ENCODE measurements around the gene ZNF497.
"Not testable (repeated sequence)": the region's sequence is repeated elsewhere in the genome, so short reads cannot be mapped to it uniquely, and the experiment has no call there.

Gene ZNF497

GRCh38 chr19:58394821-58395219 is 32.3 kb upstream of the ZNF497 start:
- no peak overlapping the region for H3K4me3 ChIP-seq (ENCODE audit: low read depth, low read length)

GRCh38 chr19:58393725-58394033 is 31.1 kb upstream of the ZNF497 start:
- H3K4me3 ChIP-seq (ENCODE audit: low read depth, low read length): no peak overlapping the region

GRCh38 chr19:58392945-58393724 is 30.6 kb upstream of the ZNF497 start:
- H3K4me3 ChIP-seq (ENCODE audit: low read depth, low read length): no peak overlapping the region

GRCh38 chr19:58388175-58388526 is 25.6 kb upstream of the ZNF497 start:
- H3K4me3 ChIP-seq (ENCODE audit: low read depth, low read length): peak overlapping the region; percentile 89

GRCh38 chr19:58387338-58388174 is 25.0 kb upstream of the ZNF497 start:
- H3K4me3 ChIP-seq (ENCODE audit: low read depth, low read length): peak overlapping the region; percentile 89

GRCh38 chr19:58386576-58387337 is 24.2 kb upstream of the ZNF497 start, which contains the start of gene RPS5:
TSS of gene RPS5 (plus strand) at chr19:58387269. CDS start at chr19:58388138, 869 bp downstream.
- peak within 1 kb of the TSS; percentile 89 for H3K4me3 ChIP-seq (ENCODE audit: low read depth, low read length)

GRCh38 chr19:58385891-58386575 is 23.5 kb upstream of the ZNF497 start:
- H3K4me3 ChIP-seq (ENCODE audit: low read depth, low read length): peak overlapping the region; percentile 89

- H3K4me3 ChIP-seq (ENCODE audit: low read depth, low read length): no peak overlapping the region
These were observed 22.9 kb upstream of the ZNF497 start for GRCh38 chr19:58385313-58385890.

GRCh38 chr19:58382997-58383603 is 20.5 kb upstream of the ZNF497 start:
- H3K4me3 ChIP-seq (ENCODE audit: low read depth, low read length): no peak overlapping the region

- peak overlapping the region; percentile 54 for H3K4me3 ChIP-seq (ENCODE audit: low read depth, low read length)
These were observed 19.1 kb upstream of the ZNF497 start for GRCh38 chr19:58381460-58382212.

GRCh38 chr19:58380662-58381459 is 18.3 kb upstream of the ZNF497 start, which contains the start of gene ZNF837:
TSS of gene ZNF837 (minus strand) at chr19:58381030. CDS start at chr19:58369332, 11,698 bp downstream.
- peak within 1 kb of the TSS; percentile 77 for H3K4me3 ChIP-seq (ENCODE audit: low read depth, low read length)

GRCh38 chr19:58380037-58380661 is 17.6 kb upstream of the ZNF497 start:
- peak overlapping the region; percentile 77 for H3K4me3 ChIP-seq (ENCODE audit: low read depth, low read length)

- no peak overlapping the region for H3K4me3 ChIP-seq (ENCODE audit: low read depth, low read length)
These were observed 16.7 kb upstream of the ZNF497 start for GRCh38 chr19:58379246-58379645.

- not testable (repeated sequence) for H3K4me3 ChIP-seq (ENCODE audit: low read depth, low read length)
These were observed 14.2 kb upstream of the ZNF497 start for GRCh38 chr19:58376724-58377123.

- H3K4me3 ChIP-seq (ENCODE audit: low read depth, low read length): no peak overlapping the region
These were observed 11.6 kb upstream of the ZNF497 start for GRCh38 chr19:58374200-58374599.

GRCh38 chr19:58372311-58373133 is 10.0 kb upstream of the ZNF497 start:
- H3K4me3 ChIP-seq (ENCODE audit: low read depth, low read length): no peak overlapping the region

All from iPS-11a (cell line).